Urinary bladder (tissue), 4 donors: ENCODE results near the gene S1PR3. TPM values are rescaled to one million over a fixed set of nuclear protein-coding genes. Genes with fewer than 3 reads are reported as not detected.

Experiments
- DNase-seq: peaks from one replicate; pipeline ENCODE4 v3.0.0-alpha.2; 2015; ENCODE audit errors: extremely low spot score
- H3K27ac ChIP-seq: one replicate; pipeline ENCODE4 v1.5.1; 2013; ENCODE audit warnings: low read depth, mild to moderate bottlenecking, moderate library complexity
- H3K36me3 ChIP-seq: one replicate; pipeline ENCODE4 v1.6.1; 2013; ENCODE audit warnings: mild to moderate bottlenecking, moderate library complexity; ENCODE audit not compliant: insufficient read depth
- H3K4me1 ChIP-seq: one replicate; pipeline ENCODE4 v1.6.1; 2013; ENCODE audit warnings: mild to moderate bottlenecking, moderate library complexity; ENCODE audit not compliant: insufficient read depth
- H3K4me3 ChIP-seq: one replicate; pipeline ENCODE4 v1.5.1; 2013; ENCODE audit warnings: low read depth, low read length
- WGBS: extraction: QIAGEN DNeasy Blood & Tissue Kit; methylation state at CpG from one replicate; pipeline ENCODE4 v1.1.7; 2013; 5-methylcytosine and 5-hydroxymethylcytosine counted together
- polyA plus RNA-seq: library from polyadenylated mRNA; stranded (reverse); fragments of 200-250 nt; gene quantifications from one replicate; pipeline ENCODE4 v1.2.3, GENCODE V29; 2013
- total RNA-seq: library from RNA; depleted of rRNA; stranded (reverse); fragments of >200 nt; gene quantifications from one replicate; pipeline ENCODE4 v1.2.3, GENCODE V29; 2014
- donor health status: healthy with polysubstance abuse.
- donor health status: healthy.

The S1PR3 gene
- total and polyA plus RNA-seq, 2 donors: 47.4 to 47.8 TPM

DNA sequence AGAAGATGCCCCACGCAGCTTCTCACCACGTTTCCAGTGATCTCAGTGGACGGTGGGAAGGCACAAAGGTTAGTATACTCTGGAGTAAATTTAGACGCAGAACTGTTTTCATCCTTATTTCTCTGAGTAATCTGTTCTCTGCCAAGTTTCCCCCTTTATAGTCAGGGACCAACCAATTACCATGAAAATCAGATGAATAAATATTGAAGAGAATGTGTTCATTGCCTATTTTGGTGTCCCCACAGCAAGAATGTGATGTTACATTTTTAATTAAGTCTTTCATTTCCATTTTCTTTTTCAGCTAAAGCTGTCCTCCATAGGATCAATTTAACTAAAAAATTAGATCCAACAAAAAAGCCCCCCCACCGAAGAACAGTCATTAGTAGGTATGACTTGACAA lies 41.4 kb downstream of the S1PR3 start:
- H3K27ac ChIP-seq: no peak overlapping the region
- H3K36me3 ChIP-seq: no peaks in the 10 kb centered on the region
- H3K4me3 ChIP-seq: no peak overlapping the region
- H3K4me1 ChIP-seq: peaks cover 2% of the 10 kb centered on the region
- WGBS: 89% methylated on average over 5 of the region's 5 CpGs
- no peak for DNase-seq

GRCh38 chr9:89036383-89036782 lies 45.1 kb downstream of the S1PR3 start:
- Histone ChIP-seq H3K4me3 (no peak overlapping the region), H3K27ac (no peak overlapping the region), H3K4me1 (peaks cover 2% of the 10 kb centered on the region), H3K36me3 (no peaks in the 10 kb centered on the region)
- no peak for DNase-seq
- WGBS: 53% methylated on average over 8 of the region's 8 CpGs

DNA sequence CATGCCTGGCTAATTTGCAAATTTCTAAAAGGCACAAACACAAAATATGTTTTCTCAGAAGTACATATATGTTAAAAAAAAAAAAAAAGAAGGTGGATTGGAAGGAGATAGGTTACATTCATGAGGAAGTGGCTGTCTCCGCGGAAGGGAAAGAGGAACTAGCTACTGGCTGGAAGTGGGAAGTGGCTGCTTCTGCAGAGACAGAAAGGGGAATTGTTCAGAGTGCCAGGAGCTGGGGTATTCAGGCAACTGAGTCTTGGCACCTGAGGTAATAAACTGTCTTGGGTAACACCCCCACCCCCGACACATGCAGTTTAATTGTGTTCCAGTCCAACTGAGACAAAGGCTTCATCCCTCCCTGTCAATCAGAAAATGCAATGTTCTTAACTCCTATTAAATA lies 45.6 kb downstream of the S1PR3 start:
- no peak for DNase-seq
- H3K27ac ChIP-seq: no peak overlapping the region
- peaks cover 2% of the 10 kb centered on the region for H3K4me1 ChIP-seq
- H3K4me3 ChIP-seq: no peak overlapping the region
- H3K36me3 ChIP-seq: no peaks in the 10 kb centered on the region
- WGBS: 69% methylated on average over 3 of the region's 3 CpGs

DNA sequence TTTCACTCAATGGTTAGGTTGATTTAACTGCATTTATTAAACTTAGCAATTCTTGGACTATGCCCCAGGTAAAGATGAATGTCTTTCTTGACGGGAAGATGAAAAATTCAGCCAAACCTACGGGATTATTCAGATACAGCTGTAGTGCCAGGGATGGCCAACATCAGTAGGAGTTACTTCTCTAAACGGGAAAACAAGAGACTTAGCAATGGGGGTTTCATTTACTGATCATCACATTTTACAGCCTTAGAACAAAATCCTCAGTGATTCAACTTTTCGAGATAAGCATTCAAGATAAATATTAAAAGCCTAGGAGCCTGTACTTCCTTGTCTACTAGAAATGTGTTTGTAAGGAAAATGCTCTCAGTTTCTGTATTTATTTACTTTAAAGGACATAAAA lies 46.1 kb downstream of the S1PR3 start:
- no peak for DNase-seq
- no peak overlapping the region for H3K27ac ChIP-seq
- peaks cover 2% of the 10 kb centered on the region for H3K4me1 ChIP-seq
- no peak overlapping the region for H3K4me3 ChIP-seq
- H3K36me3 ChIP-seq: no peaks in the 10 kb centered on the region
- WGBS: 29% methylated on average over 4 of the region's 4 CpGs

- Histone ChIP-seq H3K4me1 (peaks cover 2% of the 10 kb centered on the region), H3K27ac (no peak overlapping the region), H3K4me3 (no peak overlapping the region), H3K36me3 (no peaks in the 10 kb centered on the region)
- no peak for DNase-seq
- 87% methylated on average over 9 of the region's 9 CpGs for WGBS
Measured at GRCh38 chr9:89037891-89038290, 46.6 kb downstream of the S1PR3 start.

DNA sequence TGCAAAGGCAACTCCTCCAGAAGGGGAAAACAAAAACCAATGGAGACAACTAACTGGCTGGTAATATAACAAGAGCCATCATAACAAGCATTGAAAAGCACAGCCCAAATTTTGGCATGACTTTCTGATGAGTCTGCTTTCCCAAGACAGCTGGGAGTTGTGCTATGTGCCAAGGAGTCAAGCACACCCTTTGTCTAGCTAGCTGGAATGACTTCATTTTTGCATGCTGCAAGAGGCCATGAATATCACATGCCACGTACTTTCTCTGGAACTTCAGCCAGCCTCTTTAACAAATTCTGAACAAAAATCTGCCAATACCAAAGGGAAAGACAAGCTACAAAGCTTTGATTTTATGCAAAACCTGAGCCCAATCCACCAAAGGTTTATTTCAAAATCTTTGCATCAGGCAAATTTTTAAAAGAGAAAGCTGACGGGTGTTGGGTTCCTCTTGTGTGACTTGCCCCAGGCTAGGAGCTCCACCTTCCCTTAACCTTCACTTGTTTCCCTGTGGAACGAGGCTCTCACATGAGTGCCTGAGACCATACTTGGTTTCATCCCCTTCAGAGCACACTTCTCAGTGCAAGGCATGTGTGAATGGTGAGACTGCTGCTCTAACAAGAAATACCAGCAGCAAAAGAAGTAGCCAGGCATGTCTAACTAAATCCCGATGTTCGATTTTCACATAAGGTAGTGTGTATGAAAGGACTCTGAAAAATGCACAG lies 47.3 kb downstream of the S1PR3 start:
- WGBS: 62% methylated on average over 5 of the region's 5 CpGs
- no peaks in the 10 kb centered on the region for H3K36me3 ChIP-seq
- no peak overlapping the region for H3K4me3 ChIP-seq
- no peak overlapping the region for H3K27ac ChIP-seq
- no peak for DNase-seq
- H3K4me1 ChIP-seq: peaks cover 2% of the 10 kb centered on the region

DNA sequence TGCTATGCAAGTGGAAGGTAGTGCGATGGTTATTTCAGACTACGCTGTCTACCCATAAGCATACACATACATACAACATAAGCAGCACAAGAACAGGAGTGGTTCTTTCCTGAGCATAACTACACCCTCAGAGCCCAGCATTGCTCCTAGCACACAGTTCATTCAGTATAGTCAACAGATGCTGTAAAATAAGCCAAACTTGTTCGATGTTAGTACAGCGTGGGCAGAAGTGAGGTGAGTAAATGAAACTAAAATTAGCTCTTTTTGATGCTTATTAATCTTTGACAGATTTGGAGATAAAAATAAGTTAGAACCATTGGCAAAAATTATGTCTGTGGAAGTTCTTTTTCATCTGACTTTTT lies 47.8 kb downstream of the S1PR3 start:
- no peak for DNase-seq
- no peak overlapping the region for H3K4me3 ChIP-seq
- peaks cover 2% of the 10 kb centered on the region for H3K4me1 ChIP-seq
- H3K27ac ChIP-seq: no peak overlapping the region
- 95% methylated on average over 4 of the region's 4 CpGs for WGBS
- H3K36me3 ChIP-seq: no peaks in the 10 kb centered on the region

GRCh38 chr9:89039664-89040063 lies 48.4 kb downstream of the S1PR3 start:
- 97% methylated on average over 2 of the region's 2 CpGs for WGBS
- no peak overlapping the region for H3K27ac ChIP-seq

DNA sequence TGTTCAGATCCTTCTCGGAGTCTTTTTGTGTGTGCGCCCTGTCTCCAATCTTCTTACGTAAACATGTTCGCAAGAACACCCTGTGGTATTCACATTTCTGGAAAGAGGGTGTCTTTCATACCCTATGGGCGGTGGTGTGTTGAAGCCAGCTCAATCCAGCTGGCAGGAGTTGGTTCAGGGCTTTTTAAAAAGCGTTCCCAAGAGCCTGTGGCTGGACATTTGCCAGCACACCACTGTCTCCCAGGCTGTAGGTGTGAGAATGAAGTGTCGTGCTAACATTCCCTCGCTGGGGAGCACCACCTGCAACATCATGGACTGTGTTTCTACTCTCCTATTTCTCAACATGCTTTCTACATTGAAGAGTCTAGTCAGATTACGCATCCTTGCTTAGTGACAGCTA lies 51.7 kb downstream of the S1PR3 start:
- DNase-seq: no peak
- Histone ChIP-seq H3K4me1 (no peaks in the 10 kb centered on the region), H3K4me3 (no peak overlapping the region), H3K36me3 (no peaks in the 10 kb centered on the region), H3K27ac (no peak overlapping the region)
- 90% methylated on average over 9 of the region's 9 CpGs for WGBS

More at GRCh38 chr9:89039664-89040063, 48.4 kb downstream of the S1PR3 start:
- DNase-seq: no peak
- Histone ChIP-seq H3K4me1 (peaks cover 2% of the 10 kb centered on the region), H3K36me3 (no peaks in the 10 kb centered on the region), H3K4me3 (no peak overlapping the region)

- DNase-seq: no peak
Measured at GRCh38 chr9:89044104-89044503, 52.8 kb downstream of the S1PR3 start.

DNA sequence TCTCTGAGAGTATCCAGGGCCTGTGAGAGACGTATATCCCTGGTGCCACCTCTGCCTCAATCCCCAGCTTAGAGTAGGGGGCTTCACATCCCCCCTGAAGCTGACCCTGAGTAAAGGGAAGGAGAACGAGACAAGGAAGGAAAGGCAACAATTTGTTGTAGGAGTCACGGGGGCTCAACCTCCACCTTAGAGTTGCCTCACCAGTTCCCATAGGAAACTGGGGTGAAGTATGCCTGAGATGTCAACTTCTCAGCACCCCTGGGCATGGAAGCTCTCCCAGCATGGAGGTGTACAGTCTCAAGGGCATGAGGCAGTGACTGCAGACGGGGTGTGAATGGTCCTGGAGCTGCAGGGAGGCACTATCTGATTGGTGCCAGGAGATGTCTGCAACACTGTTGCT lies 53.6 kb downstream of the S1PR3 start:
- no peak overlapping the region for H3K4me3 ChIP-seq
- H3K27ac ChIP-seq: no peak overlapping the region
- WGBS: 87% methylated on average over 4 of the region's 4 CpGs
- H3K36me3 ChIP-seq: no peaks in the 10 kb centered on the region
- no peak for DNase-seq
- no peaks in the 10 kb centered on the region for H3K4me1 ChIP-seq

More at GRCh38 chr9:89044104-89044503, 52.8 kb downstream of the S1PR3 start:
- H3K4me3 ChIP-seq: no peak overlapping the region
- H3K4me1 ChIP-seq: no peaks in the 10 kb centered on the region
- H3K27ac ChIP-seq: no peak overlapping the region
- H3K36me3 ChIP-seq: no peaks in the 10 kb centered on the region
- 93% methylated on average over 2 of the region's 2 CpGs for WGBS

DNA sequence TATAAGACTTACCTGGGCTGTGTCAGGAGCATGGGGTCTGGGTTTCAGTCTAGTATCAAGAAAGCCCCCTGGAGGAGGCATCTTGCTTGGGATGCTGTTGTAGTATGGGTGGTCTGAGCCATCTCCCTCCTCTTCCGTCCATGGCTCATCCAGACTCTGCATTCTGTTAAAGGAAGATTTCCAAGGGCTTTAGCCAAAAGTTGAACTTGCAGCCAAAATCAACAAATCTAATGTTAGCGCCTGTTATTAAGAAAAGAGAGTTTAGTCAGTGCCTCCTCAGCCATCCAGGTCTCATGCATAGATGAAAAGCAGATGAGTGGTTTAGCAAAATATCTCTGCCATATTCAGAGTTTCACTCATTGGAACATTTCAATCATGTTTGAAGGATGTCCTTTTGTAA lies 55.6 kb downstream of the S1PR3 start:
- WGBS: 44% methylated on average over 2 of the region's 2 CpGs
- no peaks in the 10 kb centered on the region for H3K36me3 ChIP-seq
- no peaks in the 10 kb centered on the region for H3K4me1 ChIP-seq
- H3K4me3 ChIP-seq: no peak overlapping the region
- H3K27ac ChIP-seq: no peak overlapping the region
- DNase-seq: no peak

DNA sequence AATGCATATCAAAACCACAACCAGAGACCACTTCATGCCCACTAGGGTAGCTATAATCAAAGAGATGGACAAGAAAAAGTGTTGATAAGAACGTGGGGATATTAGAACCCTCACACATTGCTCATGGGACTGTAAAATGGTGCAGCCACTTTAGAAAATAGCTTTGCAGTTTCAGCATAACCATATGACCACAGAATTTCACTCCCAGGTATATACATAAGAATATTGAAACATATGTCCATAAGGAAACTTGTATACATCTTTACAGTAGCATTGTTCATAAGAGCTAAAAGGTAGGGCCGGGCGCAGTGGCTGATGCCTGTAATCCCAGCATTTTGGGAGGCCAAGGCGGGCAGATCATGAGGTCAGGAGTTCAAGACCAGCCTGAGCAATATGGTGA lies 56.4 kb downstream of the S1PR3 start:
- 84% methylated on average over 4 of the region's 4 CpGs for WGBS
- DNase-seq: no peak
- no peaks in the 10 kb centered on the region for H3K36me3 ChIP-seq
- H3K27ac ChIP-seq: no peak overlapping the region
- H3K4me1 ChIP-seq: no peaks in the 10 kb centered on the region
- H3K4me3 ChIP-seq: no peak overlapping the region

- 92% methylated on average over 11 of the region's 11 CpGs for WGBS
- DNase-seq: no peak
Measured at GRCh38 chr9:89048616-89049015, 57.3 kb downstream of the S1PR3 start.

GRCh38 chr9:89049646-89050045 lies 58.4 kb downstream of the S1PR3 start:
- Histone ChIP-seq H3K4me1 (no peaks in the 10 kb centered on the region), H3K27ac (no peak overlapping the region), H3K4me3 (no peak overlapping the region), H3K36me3 (no peaks in the 10 kb centered on the region)
- no peak for DNase-seq
- WGBS: 83% methylated on average over 8 of the region's 8 CpGs

More at GRCh38 chr9:89048616-89049015, 57.3 kb downstream of the S1PR3 start:
- H3K27ac ChIP-seq: no peak overlapping the region
- no peak overlapping the region for H3K4me3 ChIP-seq
- no peaks in the 10 kb centered on the region for H3K36me3 ChIP-seq
- no peaks in the 10 kb centered on the region for H3K4me1 ChIP-seq
